Mesodermal cell (in vitro differentiated cells): Measurements from ENCODE around the gene HMG20B.

Experiments
- H3K27ac ChIP-seq: 2 replicates; pipeline ENCODE4 v1.7.0; 2013; ENCODE audit warnings: mild to moderate bottlenecking, low read depth, low read length, moderate library complexity; ENCODE audit not compliant: severe bottlenecking
- H3K36me3 ChIP-seq: 2 replicates; pipeline ENCODE4 v1.7.1; 2013; ENCODE audit warnings: mild to moderate bottlenecking, low read length, moderate library complexity; ENCODE audit not compliant: control insufficient read depth, insufficient read depth
- H3K4me1 ChIP-seq: one replicate; pipeline ENCODE4 v1.7.1; 2013; ENCODE audit warnings: mild to moderate bottlenecking, low read length; ENCODE audit not compliant: insufficient read depth, control insufficient read depth, poor library complexity, severe bottlenecking
- H3K4me3 ChIP-seq: 2 replicates; pipeline ENCODE4 v1.7.0; 2013; ENCODE audit warnings: low read length, control low read depth, mild to moderate bottlenecking; ENCODE audit not compliant: insufficient read depth, poor library complexity, severe bottlenecking; ENCODE audit errors: extremely low read depth
- H3K9me3 ChIP-seq: 2 replicates; pipeline ENCODE4 v1.7.1; 2013; ENCODE audit warnings: mild to moderate bottlenecking, low read length, moderate library complexity; ENCODE audit not compliant: control insufficient read depth
- WGBS, 2 experiments: methylation state at CpG; one replicate each; pipeline ENCODE4 v1.1.5; 2013; ENCODE audit warnings: missing lambda C conversion rate in 2 of 2; ENCODE audit not compliant: insufficient coverage in 2 of 2; 5-methylcytosine and 5-hydroxymethylcytosine counted together

Gene HMG20B

GRCh38 chr19:3609779-3610719 is 37.3 kb downstream of the HMG20B start:
- 94 to 96% methylated on average over 18 to 21 of the region's 24 CpGs for WGBS, 2 experiments
- peaks cover 35% of the 10 kb centered on the region for H3K36me3 ChIP-seq

GRCh38 chr19:3610745-3611717 is 38.3 kb downstream of the HMG20B start:
- WGBS, 2 experiments = 93 to 95% methylated on average over 27 to 35 of the region's 41 CpGs
- Histone ChIP-seq H3K9me3 (no peaks in the 10 kb centered on the region), H3K27ac (no peak overlapping the region), H3K4me1 (peaks cover 18% of the 10 kb centered on the region), H3K36me3 (peaks cover 39% of the 10 kb centered on the region), H3K4me3 (no peak overlapping the region)

More at GRCh38 chr19:3609779-3610719, 37.3 kb downstream of the HMG20B start:
- H3K9me3 ChIP-seq = no peaks in the 10 kb centered on the region
- peaks cover 18% of the 10 kb centered on the region for H3K4me1 ChIP-seq
- no peak overlapping the region for H3K27ac ChIP-seq
- no peak overlapping the region for H3K4me3 ChIP-seq

- 95 to 96% methylated on average over 36 of the region's 36 CpGs for WGBS, 2 experiments
- Histone ChIP-seq H3K9me3 (no peaks in the 10 kb centered on the region), H3K4me1 (peaks cover 18% of the 10 kb centered on the region), H3K27ac (no peak overlapping the region), H3K4me3 (no peak overlapping the region), H3K36me3 (peaks cover 39% of the 10 kb centered on the region)
Observed at GRCh38 chr19:3611841-3612240, 39.1 kb downstream of the HMG20B start.

- Histone ChIP-seq H3K27ac (no peak overlapping the region), H3K9me3 (no peaks in the 10 kb centered on the region), H3K4me1 (peaks cover 17% of the 10 kb centered on the region), H3K4me3 (no peak overlapping the region), H3K36me3 (peaks cover 43% of the 10 kb centered on the region)
- 97% methylated on average over 27 to 33 of the region's 33 CpGs for WGBS, 2 experiments
Observed at GRCh38 chr19:3612330-3612729, 39.6 kb downstream of the HMG20B start.

GRCh38 chr19:3612901-3613741 is 40.4 kb downstream of the HMG20B start:
- no peak overlapping the region for H3K4me3 ChIP-seq
- H3K36me3 ChIP-seq = peaks cover 43% of the 10 kb centered on the region
- 90 to 91% methylated on average over 67 to 78 of the region's 79 CpGs for WGBS, 2 experiments

GRCh38 chr19:3613818-3614661 is 41.3 kb downstream of the HMG20B start:
- no peak overlapping the region for H3K27ac ChIP-seq
- H3K36me3 ChIP-seq = peaks cover 43% of the 10 kb centered on the region
- no peak overlapping the region for H3K4me3 ChIP-seq
- H3K9me3 ChIP-seq = no peaks in the 10 kb centered on the region
- peaks cover 4% of the 10 kb centered on the region for H3K4me1 ChIP-seq
- 92 to 95% methylated on average over 33 to 35 of the region's 39 CpGs for WGBS, 2 experiments

More at GRCh38 chr19:3612901-3613741, 40.4 kb downstream of the HMG20B start:
- peaks cover 12% of the 10 kb centered on the region for H3K4me1 ChIP-seq
- no peak overlapping the region for H3K27ac ChIP-seq
- H3K9me3 ChIP-seq = no peaks in the 10 kb centered on the region

GRCh38 chr19:3614858-3615505 is 42.2 kb downstream of the HMG20B start:
- H3K9me3 ChIP-seq = no peaks in the 10 kb centered on the region
- no peak overlapping the region for H3K27ac ChIP-seq
- peaks cover 2% of the 10 kb centered on the region for H3K4me1 ChIP-seq
- no peak overlapping the region for H3K4me3 ChIP-seq
- WGBS, 2 experiments = 89 to 95% methylated on average over 10 to 16 of the region's 18 CpGs
- H3K36me3 ChIP-seq = peaks cover 42% of the 10 kb centered on the region

- Histone ChIP-seq H3K36me3 (peaks cover 40% of the 10 kb centered on the region), H3K9me3 (no peaks in the 10 kb centered on the region), H3K4me3 (no peak overlapping the region), H3K4me1 (peaks cover 2% of the 10 kb centered on the region), H3K27ac (no peak overlapping the region)
- 96 to 98% methylated on average over 24 to 26 of the region's 26 CpGs for WGBS, 2 experiments
Observed at GRCh38 chr19:3615524-3616135, 42.9 kb downstream of the HMG20B start.

GRCh38 chr19:3617463-3617862 is 44.7 kb downstream of the HMG20B start:
- WGBS, 2 experiments = 78 to 85% methylated on average over 18 to 19 of the region's 19 CpGs
- Histone ChIP-seq H3K4me3 (no peak overlapping the region), H3K9me3 (no peaks in the 10 kb centered on the region), H3K4me1 (peaks cover 2% of the 10 kb centered on the region), H3K36me3 (peaks cover 38% of the 10 kb centered on the region), H3K27ac (no peak overlapping the region)
